Stimulated activated CD4-positive, alpha-beta T cell treated with anti-CD3 and anti-CD28 coated beads, Interleukin-4, amount 100 ng/mL, for 4 hours (primary cell): ENCODE data around the gene TEP1.
"Not testable (repeated sequence)": the region's sequence is repeated elsewhere in the genome, so short reads cannot be mapped to it uniquely, and the experiment has no call there.

Experiments
- DNase-seq, 2 experiments: peaks; one replicate each; pipeline ENCODE4 v3.0.0-alpha.2; 2020

TEP1 gene

GRCh38 chr14:20412876-20413743 lies at the start of gene TEP1:
Gene TEP1 (minus strand): TSS chr14:20413501. CDS start chr14:20408439, 5,062 bp downstream.
- DNase-seq = peak; percentile 58 to 73

- DNase-seq = peak; percentile 96 to 98
These were observed 48.2 kb upstream of the TEP1 start, which contains the start of gene PIP4P1 for GRCh38 chr14:20461225-20462141. Gene PIP4P1 (minus strand): TSS chr14:20461434. CDS start chr14:20461325, 109 bp downstream.

GRCh38 chr14:20460458-20461224 lies 47.3 kb upstream of the TEP1 start:
- DNase-seq = peak; percentile 48 to 53

- DNase-seq = no peak
These were observed 44.9 kb upstream of the TEP1 start for GRCh38 chr14:20458031-20458789.

- DNase-seq = no peak
These were observed 43.7 kb upstream of the TEP1 start for GRCh38 chr14:20456971-20457370.

- no peak for DNase-seq
These were observed 42.3 kb upstream of the TEP1 start for GRCh38 chr14:20455355-20456300.

GRCh38 chr14:20454516-20455354 lies 41.4 kb upstream of the TEP1 start, which contains the start of the genes APEX1 and OSGEP:
Gene APEX1 (plus strand): TSS chr14:20455226. CDS start chr14:20455646, 420 bp downstream.
Gene OSGEP (minus strand): TSS chr14:20454812. CDS start chr14:20454683, 129 bp downstream.
- DNase-seq = peak; percentile 91 to 98

- not testable (repeated sequence) for DNase-seq
These were observed 39.5 kb upstream of the TEP1 start for GRCh38 chr14:20452831-20453230.

- no peak for DNase-seq
These were observed 33.6 kb upstream of the TEP1 start for GRCh38 chr14:20446889-20447288.

GRCh38 chr14:20443650-20444049 lies 30.3 kb upstream of the TEP1 start:
- not testable (repeated sequence) for DNase-seq

- DNase-seq = no peak
These were observed 28.2 kb upstream of the TEP1 start for GRCh38 chr14:20441461-20441860.

GRCh38 chr14:20440882-20441281 lies 27.6 kb upstream of the TEP1 start:
- peak in 1 of 2 experiments; percentile 19 for DNase-seq

- no peak for DNase-seq
These were observed 27.2 kb upstream of the TEP1 start for GRCh38 chr14:20440465-20440864.

GRCh38 chr14:20438664-20439063 lies 25.4 kb upstream of the TEP1 start:
- no peak for DNase-seq

- no peak for DNase-seq
These were observed 23.1 kb upstream of the TEP1 start for GRCh38 chr14:20436363-20436755.

GRCh38 chr14:20435582-20436362 lies 22.5 kb upstream of the TEP1 start, which contains the start of gene KLHL33:
Gene KLHL33 (minus strand): TSS chr14:20436166. CDS start chr14:20435811, 355 bp downstream.
- no peak for DNase-seq

GRCh38 chr14:20434701-20435581 lies 21.6 kb upstream of the TEP1 start:
- no peak for DNase-seq
